K562 (cell line): ENCODE results near the gene NDUFB7. TPM values are rescaled to one million over a fixed set of nuclear protein-coding genes. Genes with fewer than 3 reads are reported as not detected.
A peak's percentile ranks its signal among the peaks of the same experiment; 100 is the strongest.

Experiments used
- CCNT2 ChIP-seq: IDR thresholded peaks from 2 replicates; pipeline ENCODE4 v1.6.1; 2011; ENCODE audit warnings: borderline replicate concordance, low read depth, mild to moderate bottlenecking, moderate library complexity, mixed read lengths, low read length; ENCODE audit not compliant: insufficient read length; ENCODE audit errors: extremely low read depth
- CREB1 ChIP-seq, 2 experiments: sonication (generic) in 1 of 2; formaldehyde crosslinking in 1 of 2; IDR thresholded peaks; 2 replicates each; pipeline versions ENCODE4 v1.6.1 to v1.8.0; 2012 to 2022; ENCODE audit warnings: inconsistent platforms in 1 of 2, mild to moderate bottlenecking in 1 of 2, missing genetic modification reagents in 1 of 2, moderate library complexity in 1 of 2
- ETV1 ChIP-seq: fragments of 450-650 bp; conservative IDR thresholded peaks from 2 replicates; pipeline ENCODE4 v1.6.1; 2016; ENCODE audit warnings: missing genetic modification characterization, control low read depth, low read depth, missing compliant biosample characterization
- GATAD2A ChIP-seq: fragments of 450-650 bp; IDR thresholded peaks from 2 replicates; pipeline ENCODE4 v1.6.1; 2017
- HDAC3 ChIP-seq: fragments of 450-650 bp; IDR thresholded peaks from 2 replicates; pipeline ENCODE4 v1.6.1; 2018; ENCODE audit warnings: borderline replicate concordance, mild to moderate bottlenecking, moderate library complexity; ENCODE audit not compliant: partially characterized antibody
- HDGF ChIP-seq: fragments of 450-650 bp; IDR thresholded peaks from 2 replicates; pipeline ENCODE4 v1.6.1; 2016
- WHSC1 ChIP-seq: IDR thresholded peaks from one replicate; pipeline ENCODE4 v1.6.1; 2012; ENCODE audit warnings: low read length, control low read depth, inconsistent platforms
- ZNF347 ChIP-seq: fragments of 450-650 bp; formaldehyde crosslinking; IDR thresholded peaks from 2 replicates; pipeline ENCODE4 v1.4.0; 2020; ENCODE audit warnings: low read depth, mild to moderate bottlenecking, moderate library complexity
- ZNF431 ChIP-seq: sonication (generic); formaldehyde crosslinking; IDR thresholded peaks from 2 replicates; pipeline ENCODE4 v1.8.0; 2022; ENCODE audit warnings: mild to moderate bottlenecking, missing genetic modification reagents
- ZNF589 ChIP-seq: fragments of 200-800 bp; sonication (Bioruptor generic); IDR thresholded peaks from 2 replicates; pipeline ENCODE4 v1.6.1; 2016; ENCODE audit warnings: low read depth, missing genetic modification characterization, missing compliant biosample characterization
- ZNF668 ChIP-seq: fragments of 250-450 bp; sonication (Bioruptor Pico); IDR thresholded peaks from 2 replicates; pipeline ENCODE4 v1.8.0; 2022; ENCODE audit warnings: mild to moderate bottlenecking, inconsistent platforms
- ZNF830 ChIP-seq: fragments of 250-450 bp; sonication (Bioruptor Pico); IDR thresholded peaks from 2 replicates; pipeline ENCODE4 v1.5.0; 2021; ENCODE audit warnings: mild to moderate bottlenecking
- polyA plus RNA-seq, 8 experiments: library from polyadenylated mRNA; depleted of rRNA in 4 of 8; stranded (reverse) in 5 of 8; unstranded in 3 of 8; fragments of >200 nt; fragmentation: Nextera tagmentation in 2 of 8; fragmentation: Illumina TruSeq in 1 of 8; extraction: Ambion mirVana in 2 of 8; extraction: Trizol in 1 of 8; gene quantifications; 2 replicates each; pipeline versions ENCODE4 v1.2.1 to v1.2.3, GENCODE V29; 2011 to 2014; ENCODE audit warnings: inconsistent platforms in 1 of 8, missing spikeins in 1 of 8
- total RNA-seq, 7 experiments: library from RNA; depleted of rRNA in 6 of 7; stranded (reverse); fragments of >200 nt in 6 of 7; fragmentation: Illumina TruSeq in 2 of 7; extraction: Trizol in 2 of 7; gene quantifications; 2 replicates each; pipeline versions ENCODE4 v1.2.1 to v1.2.3, GENCODE V29; 2011 to 2021; ENCODE audit warnings: low replicate concordance in 1 of 7
- TF ChIP-seq, protein P1 (sequence below): fragments of 450-650 bp; IDR thresholded peaks from 2 replicates; pipeline ENCODE4 v1.6.1; 2018; ENCODE audit warnings: mild to moderate bottlenecking, low read depth; ENCODE audit not compliant: partially characterized antibody
- TF ChIP-seq, protein P2 (sequence below): sonication (generic); formaldehyde crosslinking; IDR thresholded peaks from 2 replicates; pipeline ENCODE4 v1.8.0; 2023; ENCODE audit warnings: missing genetic modification reagents, mild to moderate bottlenecking, borderline replicate concordance
- TF ChIP-seq, protein P3 (sequence below): sonication (generic); formaldehyde crosslinking; IDR thresholded peaks from 2 replicates; pipeline ENCODE4 v1.4.0; 2020; ENCODE audit warnings: mild to moderate bottlenecking, missing genetic modification reagents
- TF ChIP-seq, protein P4 (sequence below), 3 experiments: IDR thresholded peaks in 2 of 3; conservative IDR thresholded peaks in 1 of 3; 2 replicates each; pipeline ENCODE4 v1.5.1; 2011 to 2012; ENCODE audit warnings: low read length in 3 of 3, mild to moderate bottlenecking in 3 of 3, control low read depth in 2 of 3, improper control_type of control experiment in 1 of 3, inconsistent platforms in 1 of 3, low read depth in 1 of 3, mixed read lengths in 1 of 3, moderate library complexity in 1 of 3; ENCODE audit not compliant: insufficient read depth in 2 of 3

The NDUFB7 gene
- total and polyA plus RNA-seq, 9 of the 15 experiments (the other 6 are each of a cell fraction or from before 2014, with no cell fraction given) = 14.9 to 842 (median 137) TPM

DNA sequence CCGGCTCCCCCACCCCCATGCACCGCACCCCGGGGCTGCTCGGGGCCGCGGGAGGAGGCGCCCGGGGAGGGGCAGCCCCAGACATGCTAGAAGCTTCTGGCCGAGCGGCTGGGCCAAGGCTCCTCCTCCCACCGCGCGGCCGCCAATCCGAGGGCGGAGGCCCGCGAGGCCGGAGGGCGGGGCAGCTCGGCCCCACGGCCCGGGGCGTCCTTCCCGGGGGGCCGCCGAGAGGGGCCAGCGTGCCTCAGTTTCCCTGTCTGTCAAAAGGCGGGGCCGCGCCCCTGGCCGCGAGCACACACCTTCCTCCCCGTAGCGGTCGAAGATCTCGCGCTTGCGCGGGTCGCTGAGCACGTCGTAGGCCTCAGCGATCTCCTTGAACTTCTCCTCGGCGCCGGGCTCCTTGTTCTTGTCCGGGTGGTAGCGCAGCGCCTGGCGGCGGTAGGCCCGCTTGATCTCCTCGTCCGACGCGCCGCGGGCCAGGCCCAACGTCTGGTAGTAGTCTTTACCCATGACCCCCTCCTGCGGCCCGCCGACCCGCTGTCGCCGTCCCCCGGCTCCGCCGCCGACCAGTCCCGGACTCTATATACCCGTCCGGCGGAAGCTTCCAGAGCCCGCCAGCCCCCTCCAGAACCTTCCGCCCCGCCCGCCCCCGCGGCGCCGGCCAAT lies 53.9 kb downstream of the NDUFB7 start, which contains the start of gene DNAJB1 (continued):
- TF ChIP-seq WHSC1 = no peak
- TF ChIP-seq, protein P1, sequence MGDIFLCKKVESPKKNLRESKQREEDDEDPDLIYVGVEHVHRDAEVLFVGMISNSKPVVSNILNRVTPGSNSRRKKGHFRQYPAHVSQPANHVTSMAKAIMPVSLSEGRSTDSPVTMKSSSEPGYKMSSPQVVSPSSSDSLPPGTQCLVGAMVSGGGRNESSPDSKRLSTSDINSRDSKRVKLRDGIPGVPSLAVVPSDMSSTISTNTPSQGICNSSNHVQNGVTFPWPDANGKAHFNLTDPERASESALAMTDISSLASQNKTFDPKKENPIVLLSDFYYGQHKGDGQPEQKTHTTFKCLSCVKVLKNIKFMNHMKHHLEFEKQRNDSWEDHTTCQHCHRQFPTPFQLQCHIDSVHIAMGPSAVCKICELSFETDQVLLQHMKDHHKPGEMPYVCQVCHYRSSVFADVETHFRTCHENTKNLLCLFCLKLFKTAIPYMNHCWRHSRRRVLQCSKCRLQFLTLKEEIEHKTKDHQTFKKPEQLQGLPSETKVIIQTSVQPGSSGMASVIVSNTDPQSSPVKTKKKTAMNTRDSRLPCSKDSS = no peak
- TF ChIP-seq ZNF431 (CRISPR knock-in tag) = no peak
- no peak for TF ChIP-seq ZNF347
- no peak for TF ChIP-seq CREB1 (IDR thresholded peaks at IDR 0.05)
- TF ChIP-seq CREB1 (CRISPR knock-in tag; IDR thresholded peaks at IDR 0.05) = peak; percentile 45
- 0 out of 2 replicates have a peak, but pooled peaks have one; percentile 37 for TF ChIP-seq ETV1
- TF ChIP-seq ZNF668 (CRISPR knock-in tag) = no peak
- TF ChIP-seq, protein P2, sequence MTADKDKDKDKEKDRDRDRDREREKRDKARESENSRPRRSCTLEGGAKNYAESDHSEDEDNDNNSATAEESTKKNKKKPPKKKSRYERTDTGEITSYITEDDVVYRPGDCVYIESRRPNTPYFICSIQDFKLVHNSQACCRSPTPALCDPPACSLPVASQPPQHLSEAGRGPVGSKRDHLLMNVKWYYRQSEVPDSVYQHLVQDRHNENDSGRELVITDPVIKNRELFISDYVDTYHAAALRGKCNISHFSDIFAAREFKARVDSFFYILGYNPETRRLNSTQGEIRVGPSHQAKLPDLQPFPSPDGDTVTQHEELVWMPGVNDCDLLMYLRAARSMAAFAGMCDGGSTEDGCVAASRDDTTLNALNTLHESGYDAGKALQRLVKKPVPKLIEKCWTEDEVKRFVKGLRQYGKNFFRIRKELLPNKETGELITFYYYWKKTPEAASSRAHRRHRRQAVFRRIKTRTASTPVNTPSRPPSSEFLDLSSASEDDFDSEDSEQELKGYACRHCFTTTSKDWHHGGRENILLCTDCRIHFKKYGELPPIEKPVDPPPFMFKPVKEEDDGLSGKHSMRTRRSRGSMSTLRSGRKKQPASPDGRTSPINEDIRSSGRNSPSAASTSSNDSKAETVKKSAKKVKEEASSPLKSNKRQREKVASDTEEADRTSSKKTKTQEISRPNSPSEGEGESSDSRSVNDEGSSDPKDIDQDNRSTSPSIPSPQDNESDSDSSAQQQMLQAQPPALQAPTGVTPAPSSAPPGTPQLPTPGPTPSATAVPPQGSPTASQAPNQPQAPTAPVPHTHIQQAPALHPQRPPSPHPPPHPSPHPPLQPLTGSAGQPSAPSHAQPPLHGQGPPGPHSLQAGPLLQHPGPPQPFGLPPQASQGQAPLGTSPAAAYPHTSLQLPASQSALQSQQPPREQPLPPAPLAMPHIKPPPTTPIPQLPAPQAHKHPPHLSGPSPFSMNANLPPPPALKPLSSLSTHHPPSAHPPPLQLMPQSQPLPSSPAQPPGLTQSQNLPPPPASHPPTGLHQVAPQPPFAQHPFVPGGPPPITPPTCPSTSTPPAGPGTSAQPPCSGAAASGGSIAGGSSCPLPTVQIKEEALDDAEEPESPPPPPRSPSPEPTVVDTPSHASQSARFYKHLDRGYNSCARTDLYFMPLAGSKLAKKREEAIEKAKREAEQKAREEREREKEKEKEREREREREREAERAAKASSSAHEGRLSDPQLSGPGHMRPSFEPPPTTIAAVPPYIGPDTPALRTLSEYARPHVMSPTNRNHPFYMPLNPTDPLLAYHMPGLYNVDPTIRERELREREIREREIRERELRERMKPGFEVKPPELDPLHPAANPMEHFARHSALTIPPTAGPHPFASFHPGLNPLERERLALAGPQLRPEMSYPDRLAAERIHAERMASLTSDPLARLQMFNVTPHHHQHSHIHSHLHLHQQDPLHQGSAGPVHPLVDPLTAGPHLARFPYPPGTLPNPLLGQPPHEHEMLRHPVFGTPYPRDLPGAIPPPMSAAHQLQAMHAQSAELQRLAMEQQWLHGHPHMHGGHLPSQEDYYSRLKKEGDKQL = 0 out of 2 replicates have a peak, but pooled peaks have one; percentile 27
- TF ChIP-seq, protein P3, sequence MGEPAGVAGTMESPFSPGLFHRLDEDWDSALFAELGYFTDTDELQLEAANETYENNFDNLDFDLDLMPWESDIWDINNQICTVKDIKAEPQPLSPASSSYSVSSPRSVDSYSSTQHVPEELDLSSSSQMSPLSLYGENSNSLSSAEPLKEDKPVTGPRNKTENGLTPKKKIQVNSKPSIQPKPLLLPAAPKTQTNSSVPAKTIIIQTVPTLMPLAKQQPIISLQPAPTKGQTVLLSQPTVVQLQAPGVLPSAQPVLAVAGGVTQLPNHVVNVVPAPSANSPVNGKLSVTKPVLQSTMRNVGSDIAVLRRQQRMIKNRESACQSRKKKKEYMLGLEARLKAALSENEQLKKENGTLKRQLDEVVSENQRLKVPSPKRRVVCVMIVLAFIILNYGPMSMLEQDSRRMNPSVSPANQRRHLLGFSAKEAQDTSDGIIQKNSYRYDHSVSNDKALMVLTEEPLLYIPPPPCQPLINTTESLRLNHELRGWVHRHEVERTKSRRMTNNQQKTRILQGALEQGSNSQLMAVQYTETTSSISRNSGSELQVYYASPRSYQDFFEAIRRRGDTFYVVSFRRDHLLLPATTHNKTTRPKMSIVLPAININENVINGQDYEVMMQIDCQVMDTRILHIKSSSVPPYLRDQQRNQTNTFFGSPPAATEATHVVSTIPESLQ (CRISPR knock-in tag) = peak; percentile 60
- no peak for TF ChIP-seq HDAC3
- no peak for TF ChIP-seq ZNF589 (CRISPR knock-in tag)
- 0 out of 2 replicates have a peak, but pooled peaks have one; percentile 45 for TF ChIP-seq GATAD2A
- 0 out of 2 replicates have a peak, but pooled peaks have one; percentile 82 for TF ChIP-seq ZNF830 (CRISPR knock-in tag)
- TF ChIP-seq, protein P4, sequence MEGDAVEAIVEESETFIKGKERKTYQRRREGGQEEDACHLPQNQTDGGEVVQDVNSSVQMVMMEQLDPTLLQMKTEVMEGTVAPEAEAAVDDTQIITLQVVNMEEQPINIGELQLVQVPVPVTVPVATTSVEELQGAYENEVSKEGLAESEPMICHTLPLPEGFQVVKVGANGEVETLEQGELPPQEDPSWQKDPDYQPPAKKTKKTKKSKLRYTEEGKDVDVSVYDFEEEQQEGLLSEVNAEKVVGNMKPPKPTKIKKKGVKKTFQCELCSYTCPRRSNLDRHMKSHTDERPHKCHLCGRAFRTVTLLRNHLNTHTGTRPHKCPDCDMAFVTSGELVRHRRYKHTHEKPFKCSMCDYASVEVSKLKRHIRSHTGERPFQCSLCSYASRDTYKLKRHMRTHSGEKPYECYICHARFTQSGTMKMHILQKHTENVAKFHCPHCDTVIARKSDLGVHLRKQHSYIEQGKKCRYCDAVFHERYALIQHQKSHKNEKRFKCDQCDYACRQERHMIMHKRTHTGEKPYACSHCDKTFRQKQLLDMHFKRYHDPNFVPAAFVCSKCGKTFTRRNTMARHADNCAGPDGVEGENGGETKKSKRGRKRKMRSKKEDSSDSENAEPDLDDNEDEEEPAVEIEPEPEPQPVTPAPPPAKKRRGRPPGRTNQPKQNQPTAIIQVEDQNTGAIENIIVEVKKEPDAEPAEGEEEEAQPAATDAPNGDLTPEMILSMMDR (IDR thresholded peaks at IDR 0.05 in 2 of 3, conservative IDR thresholded peaks at IDR 0.05 in 1 of 3; ENCODE audit: insufficient read depth in 2 of 3, low read depth in 1 of 3, low read length in 3 of 3) = 0 out of 6 replicates have a peak, but pooled peaks of 1 of the 3 experiments have one; percentile 2
- no peak for TF ChIP-seq HDGF
- TF ChIP-seq CCNT2 = peak; percentile 96
